Heart left ventricle (tissue), 16 donors: ENCODE results near the gene TAF6. TPM values are rescaled to one million over a fixed set of nuclear protein-coding genes. Genes with fewer than 3 reads are reported as not detected.

ENCODE experiments used
- ATAC-seq, 4 donors: fragments of 200-7000 bp; cut with Tn5 transposase; one replicate each; pipeline ENCODE4 v1.9.1; 2020 to 2022; ENCODE audit warnings: moderate library complexity in 4 of 4, mild to moderate bottlenecking in 3 of 4, moderate number of reproducible peaks in 1 of 4
- DNase-seq, 5 donors: peaks; one replicate each; pipeline ENCODE4 v3.0.0-alpha.2; 2020
- H3K27ac ChIP-seq, 12 donors: fragments of 200-600 bp; sonication (generic) in 4 of 12; one replicate each; pipeline versions ENCODE4 v1.5.0 to v1.8.0; 2016 to 2022; ENCODE audit warnings: mild to moderate bottlenecking in 2 of 12
- H3K27me3 ChIP-seq, 9 donors: fragments of 200-600 bp; sonication (generic) in 2 of 9; one replicate each; pipeline versions ENCODE4 v1.5.1 to v1.8.0; 2016 to 2022; ENCODE audit warnings: mild to moderate bottlenecking in 3 of 9
- H3K36me3 ChIP-seq, 9 donors: fragments of 200-600 bp; sonication (generic) in 2 of 9; one replicate each; pipeline versions ENCODE4 v1.5.0 to v1.8.0; 2018 to 2022; ENCODE audit warnings: mild to moderate bottlenecking in 2 of 9
- H3K4me1 ChIP-seq, 12 donors: fragments of 200-600 bp; sonication (generic) in 4 of 12; one replicate each; pipeline versions ENCODE4 v1.5.0 to v1.8.0; 2016 to 2022; ENCODE audit warnings: mild to moderate bottlenecking in 3 of 12
- H3K4me3 ChIP-seq, 12 donors: fragments of 200-600 bp; sonication (generic) in 4 of 12; one replicate each; pipeline versions ENCODE4 v1.5.0 to v1.8.0; 2017 to 2022; ENCODE audit warnings: mild to moderate bottlenecking in 9 of 12, moderate library complexity in 4 of 12
- H3K9me3 ChIP-seq, 12 donors: fragments of 200-600 bp; sonication (generic) in 4 of 12; one replicate each; pipeline versions ENCODE4 v1.5.0 to v1.8.0; 2016 to 2022; ENCODE audit warnings: mild to moderate bottlenecking in 1 of 12
- CTCF ChIP-seq, 12 donors: fragments of 200-600 bp; sonication (generic) in 4 of 12; IDR thresholded peaks; one replicate each; pipeline versions ENCODE4 v1.5.0 to v1.8.0; 2018 to 2022; ENCODE audit warnings: antibody characterized with exemption in 12 of 12, mild to moderate bottlenecking in 5 of 12
- POLR2A ChIP-seq, 2 donors: fragments of 450-650 bp; IDR thresholded peaks; one replicate each; pipeline ENCODE4 v1.6.1; 2017; ENCODE audit warnings: antibody characterized with exemption in 2 of 2, mild to moderate bottlenecking in 2 of 2, moderate library complexity in 2 of 2
- WGBS, 4 donors: extraction: QIAGEN DNeasy Blood & Tissue Kit in 2 of 4; methylation state at CpG; one replicate each; pipeline versions ENCODE4 v1.1.5 to v1.1.7; 2013 to 2018; 5-methylcytosine and 5-hydroxymethylcytosine counted together
- intact Hi-C, 10 donors: fragments of 100-400 bp; cut with DNase I; formaldehyde crosslinking; loops; one replicate each; pipeline versions ENCODE4 v1.11.1 to v1.14.2; 2022
- polyA plus RNA-seq, 2 donors: library from polyadenylated mRNA; stranded (reverse); fragments of 200-250 nt; gene quantifications; one replicate each; pipeline ENCODE4 v1.2.3, GENCODE V29; 2013
- total RNA-seq, 9 donors: library from RNA; depleted of rRNA in 2 of 9; stranded (reverse); fragments of >200 nt in 2 of 9; fragmentation: NEBNext Ultra II Directional in 3 of 9; extraction: Animal tissue kit (Norgen Biotek cat#: 25700) in 3 of 9; gene quantifications; one replicate each; pipeline versions ENCODE4 v1.1.0 to v1.2.4, GENCODE V29; 2016 to 2023
- donor health status: ischemic (EF 13 %, LVEDD 7.1; RV severe dilation, severe dysfunction).
- donor health status: healthy with polysubstance abuse.
- donor health status: DM: no; HTN: yes; CAD: no.
- donor health status: DM: no; HTN: no; CAD: no.
- donor health status: ischemic (EF 25% LVEDD 6.9; RV normal size, moderate dysfunction).
- donor health status: ischemic (EF 25% LVEDD 5.7; RV mildly dilated, moderate dysfunction).
- donor health status: healthy.
- donor health status: DM: yes; HTN: yes; CAD: no.
- donor health status: ischemic (EF 35%, LVEDD 5.7; RV mildly dilated, moderate dysfunction).
- donor health status: nonischemic (EF 11% LVEDD 7.7; RV severe dilation, severe dysfunction).
- donor health status: DM: yes; HTN: yes; CAD: no.
- donor health status: PGD.
- donor health status: ischemic (EF 29% LVEDD 5.4; RV normal size, mild dysfunction).
- donor health status: nonischemic (EF 23%, LVEDD 6.1; RV moderate dilation, normal function).

TAF6 gene
- total and polyA plus RNA-seq, 11 donors, result 24.9 to 80.9 (median 34.1) TPM

DNA sequence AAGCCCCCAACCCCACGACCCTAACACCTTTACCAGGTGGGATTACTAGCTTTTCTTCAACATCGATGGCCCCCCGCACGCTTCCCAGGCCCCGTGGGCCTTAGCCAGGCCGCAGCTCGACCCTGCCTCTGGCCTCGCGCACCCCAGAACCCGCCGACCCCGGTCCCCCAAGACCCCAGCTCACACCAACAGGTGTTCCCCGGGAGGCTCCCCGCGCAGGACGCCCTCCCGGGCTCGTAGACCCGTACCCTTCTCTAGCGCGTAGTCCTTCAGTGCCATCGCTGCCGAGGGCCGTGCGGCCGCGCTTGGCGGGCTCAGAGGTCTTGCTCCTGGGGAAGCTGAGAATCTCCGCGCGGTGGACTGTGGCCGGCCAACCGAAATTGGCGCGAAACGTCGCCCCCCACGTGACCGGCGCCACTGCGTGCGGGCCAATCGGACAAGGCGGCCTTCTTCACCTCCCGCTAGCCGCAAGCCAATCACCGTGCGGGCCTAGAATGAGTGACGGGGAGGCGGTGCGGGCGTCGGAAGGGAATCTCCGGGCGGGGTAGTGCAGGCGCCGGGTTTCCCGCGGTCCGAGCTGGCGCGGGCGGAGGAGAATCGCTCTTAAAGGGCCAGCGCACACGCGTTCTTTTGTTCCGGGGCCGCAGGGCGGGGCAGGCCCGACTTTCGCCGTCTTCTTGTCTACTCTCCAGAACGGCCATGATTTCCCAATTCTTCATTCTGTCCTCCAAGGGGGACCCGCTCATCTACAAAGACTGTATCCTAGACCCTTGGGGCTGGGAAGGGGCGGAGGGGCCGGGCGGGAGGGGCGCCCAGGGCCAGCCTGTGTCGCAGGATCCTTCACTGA is 17.9 kb downstream of the TAF6 start, which contains the start of the genes AP4M1 and MCM7:
Gene AP4M1 (plus strand): TSS at position 628 of the 847 bp plus-strand sequence. CDS start 72 bp downstream, at position 700.
Gene MCM7 (minus strand): TSS at position 382 of the 847 bp plus-strand sequence. CDS start 103 bp downstream, at position 279.
- Histone ChIP-seq H3K9me3 (no peaks in the 10 kb centered on the region), H3K36me3 (peaks cover 0 to 67% (median 62%) of the 10 kb centered on the region in 9 donors), H3K27me3 (no peaks in the 10 kb centered on the region), H3K4me1 (peaks cover 0 to 28% (median 21%) of the 10 kb centered on the region in 12 donors), H3K4me3 (peak within 1 kb of the TSS; percentile 59 to 93 (median 76)), H3K27ac (peak within 1 kb of the TSS; percentile 81 to 97 (median 93))
- 0 to 1% (median 1%) methylated on average over 25 to 80 of the region's 80 CpGs for WGBS, 4 donors
- peak in 1 of 2 donors; percentile 40 for TF ChIP-seq POLR2A (IDR thresholded peaks at IDR 0.05)
- no peak for TF ChIP-seq CTCF (IDR thresholded peaks at IDR 0.05)
- intact Hi-C loops, result loop anchor here in 5 of 10 donors (1.0 to 2.0 kb wide), 5 partner anchors 18 to 52 kb away; partner anchors contain the start of genes CNPY4 (in 3 of the 5), TAF6 (in 3 of the 5), MBLAC1 (in 2 of the 5) and ZSCAN21 (in 2 of the 5)
- ATAC-seq (peak; percentile 94 to 96 (median 96)), DNase-seq (peak; percentile 99)

DNA sequence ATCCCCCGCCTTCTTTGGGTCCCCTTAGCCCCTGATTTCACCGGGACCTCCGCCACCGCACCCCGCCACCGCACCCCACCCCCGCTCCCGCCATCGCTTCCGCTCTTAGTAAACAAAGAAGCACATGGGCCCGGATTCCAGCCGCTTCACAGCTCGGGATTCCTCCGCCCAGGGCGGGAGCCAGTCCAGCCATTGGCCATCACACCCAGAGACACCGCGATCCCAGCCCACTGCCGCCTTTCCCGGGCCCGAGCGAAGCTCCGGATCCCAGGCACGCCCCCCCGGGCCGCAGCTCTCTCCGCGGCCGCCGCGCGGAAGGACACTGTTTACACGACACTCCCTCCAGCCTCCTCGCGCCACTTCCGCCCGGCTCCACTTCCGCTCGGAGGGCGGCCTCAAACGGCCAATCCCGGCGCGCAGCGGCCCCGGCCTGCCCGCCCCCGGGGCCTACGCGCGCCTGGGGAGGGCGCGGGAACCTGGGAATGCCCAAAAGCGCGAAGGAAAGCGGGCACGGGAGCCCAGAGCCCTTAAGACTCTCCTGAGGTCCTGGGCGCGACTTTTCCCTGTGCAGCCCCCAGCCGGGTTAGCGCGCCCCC is 18.6 kb downstream of the TAF6 start:
- H3K27ac ChIP-seq, result peak overlapping the region; percentile 68 to 97 (median 92)
- peaks cover 0 to 28% (median 21%) of the 10 kb centered on the region in 12 donors for H3K4me1 ChIP-seq
- TF ChIP-seq POLR2A (IDR thresholded peaks at IDR 0.05), result peak in 1 of 2 donors; percentile 48
- no peak for TF ChIP-seq CTCF (IDR thresholded peaks at IDR 0.05)
- ATAC-seq (peak; percentile 78 to 92 (median 89)), DNase-seq (peak; percentile 95 to 96 (median 95))
- peak overlapping the region; percentile 59 to 93 (median 76) for H3K4me3 ChIP-seq
- WGBS, 4 donors, result 0 to 2% (median 0%) methylated on average over 30 to 61 of the region's 61 CpGs
- H3K9me3 ChIP-seq, result no peaks in the 10 kb centered on the region
- no peaks in the 10 kb centered on the region for H3K27me3 ChIP-seq
- peaks cover 0 to 69% (median 62%) of the 10 kb centered on the region in 9 donors for H3K36me3 ChIP-seq
- intact Hi-C loops, result loop anchor here in 5 of 10 donors (1.0 to 2.0 kb wide), 6 partner anchors 18 to 52 kb away; partner anchors contain the start of genes CNPY4 (in 3 of the 5), TAF6 (in 3 of the 5), MBLAC1 (in 2 of the 5) and ZSCAN21 (in 2 of the 5)

GRCh38 chr7:100099452-100099851 is 19.7 kb downstream of the TAF6 start:
- 62 to 70% (median 65%) methylated on average over 12 of the region's 12 CpGs for WGBS, 4 donors
- Histone ChIP-seq H3K4me1 (peaks cover 0 to 28% (median 21%) of the 10 kb centered on the region in 12 donors), H3K36me3 (peaks cover 0 to 69% (median 64%) of the 10 kb centered on the region in 9 donors), H3K27ac (peak overlapping the region in 2 of 12 donors; percentile 87 to 94), H3K9me3 (no peaks in the 10 kb centered on the region), H3K27me3 (no peaks in the 10 kb centered on the region), H3K4me3 (peak overlapping the region in 9 of 12 donors; percentile 65 to 93 (median 77))
- TF ChIP-seq POLR2A (IDR thresholded peaks at IDR 0.05), result no peak
- no peak for TF ChIP-seq CTCF (IDR thresholded peaks at IDR 0.05)
- ATAC-seq (no peak), DNase-seq (no peak)
- intact Hi-C loops, result no loop called here
